D721Med (cell line): ENCODE results near the gene HTT-AS.

ENCODE experiments used
- DNase-seq: peaks from one replicate; pipeline ENCODE4 v3.0.0; 2011; ENCODE audit warnings: low spot score; ENCODE audit not compliant: insufficient read length
- FAIRE-seq: peaks from 2 replicates; lab custom pipeline; 2011; peaks lifted over from hg19 to GRCh38; lab: Jason Lieb, UNC
- CTCF ChIP-seq: IDR thresholded peaks from 2 replicates; pipeline ENCODE4 v1.5.1; 2012; ENCODE audit warnings: mild to moderate bottlenecking, control low read depth; ENCODE audit not compliant: insufficient read depth; ENCODE audit errors: missing control alignments

The HTT-AS gene

GRCh38 chr4:3022651-3023050 is 51.7 kb downstream of the HTT-AS start:
- DNase-seq (no peak), FAIRE-seq (no peak)
- no peak for TF ChIP-seq CTCF

- TF ChIP-seq CTCF, result no peak
- FAIRE-seq, result no peak
- no peak for DNase-seq
Measured at GRCh38 chr4:3022112-3022511, 52.2 kb downstream of the HTT-AS start.

DNA sequence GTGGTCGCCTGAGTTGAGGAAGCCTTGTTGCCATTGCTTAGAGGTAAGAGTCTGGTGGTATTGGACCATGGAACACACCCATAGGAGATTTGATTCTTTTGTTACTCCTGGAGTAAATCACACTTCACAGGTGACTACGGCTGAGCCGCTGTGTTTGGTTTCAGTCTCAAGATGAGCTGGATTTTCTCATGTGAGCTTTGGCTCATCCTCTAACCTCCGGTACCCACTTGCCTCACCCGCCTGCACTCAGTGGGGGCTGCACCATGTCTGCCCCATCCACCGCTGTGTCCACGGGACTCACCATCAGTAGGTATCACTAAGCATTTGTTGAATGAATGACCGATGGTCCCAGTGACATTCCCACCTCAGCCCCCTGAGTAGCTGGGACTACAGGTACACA is 52.7 kb downstream of the HTT-AS start:
- no peak for FAIRE-seq
- no peak for DNase-seq
- TF ChIP-seq CTCF, result no peak

GRCh38 chr4:3021127-3021526 is 53.2 kb downstream of the HTT-AS start:
- DNase-seq (no peak), FAIRE-seq (no peak)
- TF ChIP-seq CTCF, result no peak

- no peak for DNase-seq
- TF ChIP-seq CTCF, result no peak
- FAIRE-seq, result no peak
Measured at GRCh38 chr4:3019145-3019846, 55.0 kb downstream of the HTT-AS start.

DNA sequence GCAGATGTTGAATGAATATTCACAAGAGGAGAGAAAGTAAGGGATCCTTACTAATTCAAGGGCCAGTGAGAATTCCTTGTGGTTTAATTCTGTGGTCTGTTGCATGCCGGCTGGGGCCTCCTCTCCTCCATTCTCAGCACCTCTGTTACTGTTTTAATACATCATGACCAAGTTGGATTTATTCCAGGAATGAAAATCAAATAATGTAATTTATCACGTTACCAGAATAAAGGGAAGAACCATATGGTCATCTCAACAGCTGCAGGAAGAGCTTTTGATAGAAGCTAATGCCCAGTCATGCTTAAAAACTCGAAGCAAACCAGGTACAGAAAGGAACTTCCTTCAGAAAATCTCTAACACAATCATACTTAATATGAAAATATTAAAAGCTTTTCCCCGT is 56.8 kb downstream of the HTT-AS start:
- FAIRE-seq, result no peak
- no peak for DNase-seq

More for the DNA sequence above, 56.8 kb downstream of the HTT-AS start:
- no peak for TF ChIP-seq CTCF
